ENCODE results near the gene HTR2A.
A peak's percentile ranks its signal among the peaks of the same experiment; 100 is the strongest.

Gene HTR2A

DNA sequence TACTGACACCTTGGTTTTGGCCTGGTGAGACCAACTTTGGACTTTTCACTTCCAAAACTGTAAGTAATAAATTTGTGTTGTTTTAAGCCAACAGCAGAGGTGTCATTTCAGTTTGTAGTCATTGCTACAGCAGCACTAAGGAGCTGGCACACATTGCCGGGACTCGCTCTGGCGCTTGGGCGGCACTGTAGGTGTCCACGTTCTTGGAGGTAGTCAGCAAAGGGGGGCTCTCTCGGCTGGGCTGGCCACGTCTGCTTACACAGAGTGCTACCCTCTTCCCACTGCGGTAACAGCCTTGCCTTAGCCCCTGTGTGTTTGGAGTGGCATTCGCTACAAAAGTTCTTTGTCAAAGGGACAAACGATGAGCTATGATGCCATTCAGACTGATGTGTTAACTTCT, 44.7 kb downstream of the HTR2A start:
- H3K18ac ChIP-seq (ENCODE audit: low read depth in 1 of 2, low read length in 2 of 2), result peak overlapping the region in 1 of 2 experiments; percentile 11
- H3K27me3 ChIP-seq (ENCODE audit: control insufficient read depth in 1 of 2, insufficient read depth in 1 of 2, low read length in 2 of 2), result peaks cover 0 to 6% of the 10 kb centered on the region in 2 experiments
- H3K14ac ChIP-seq (ENCODE audit: low read length in 2 of 2), result no peak overlapping the region
- H3K9ac ChIP-seq (ENCODE audit: low read length), result no peak overlapping the region
- H3K79me1 ChIP-seq (replicated peaks; ENCODE audit: low read length, poor library complexity, severe bottlenecking), result no peaks in the 10 kb centered on the region
- no peak overlapping the region for H2AK5ac ChIP-seq (ENCODE audit: low read length, severe bottlenecking)
- no peak overlapping the region for H2AFZ ChIP-seq (ENCODE audit: low read depth, low read length)
- no peaks in the 10 kb centered on the region for H3K9me3 ChIP-seq (ENCODE audit: control insufficient read depth, low read length)
- H3K4me3 ChIP-seq (ENCODE audit: insufficient read depth in 1 of 2, low read depth in 1 of 2, low read length in 2 of 2), result no peak overlapping the region
- WGBS, result 94% methylated on average over 10 of the region's 10 CpGs
- no peak overlapping the region for H4K8ac ChIP-seq (ENCODE audit: low read length)
- no peak overlapping the region for H2BK15ac ChIP-seq (ENCODE audit: low read depth, poor library complexity, severe bottlenecking)
- H2BK12ac ChIP-seq (ENCODE audit: low read length in 2 of 2), result peak overlapping the region in 1 of 2 experiments; percentile 21
- H3K4ac ChIP-seq (ENCODE audit: low read depth in 1 of 2, low read length in 2 of 2), result no peak overlapping the region
- H3K27ac ChIP-seq (ENCODE audit: low read length, poor library complexity, severe bottlenecking), result no peak overlapping the region
- no peaks in the 10 kb centered on the region for H3K36me3 ChIP-seq (ENCODE audit: control insufficient read depth in 1 of 2, insufficient read depth in 2 of 2, low read depth in 1 of 2, low read length in 2 of 2)
- DNase-seq, result no peak
- H3K23ac ChIP-seq (ENCODE audit: low read length in 2 of 2), result no peak overlapping the region
- H2BK5ac ChIP-seq (ENCODE audit: low read depth, low read length, poor library complexity, severe bottlenecking), result no peak overlapping the region
- H3K4me2 ChIP-seq (ENCODE audit: low read length, poor library complexity, severe bottlenecking), result no peak overlapping the region
- H4K91ac ChIP-seq (ENCODE audit: low read length), result no peak overlapping the region
- H3K4me1 ChIP-seq (ENCODE audit: control insufficient read depth, insufficient read depth, low read depth, low read length), result no peaks in the 10 kb centered on the region
- H2BK120ac ChIP-seq (ENCODE audit: low read depth, low read length), result no peak overlapping the region

DNA sequence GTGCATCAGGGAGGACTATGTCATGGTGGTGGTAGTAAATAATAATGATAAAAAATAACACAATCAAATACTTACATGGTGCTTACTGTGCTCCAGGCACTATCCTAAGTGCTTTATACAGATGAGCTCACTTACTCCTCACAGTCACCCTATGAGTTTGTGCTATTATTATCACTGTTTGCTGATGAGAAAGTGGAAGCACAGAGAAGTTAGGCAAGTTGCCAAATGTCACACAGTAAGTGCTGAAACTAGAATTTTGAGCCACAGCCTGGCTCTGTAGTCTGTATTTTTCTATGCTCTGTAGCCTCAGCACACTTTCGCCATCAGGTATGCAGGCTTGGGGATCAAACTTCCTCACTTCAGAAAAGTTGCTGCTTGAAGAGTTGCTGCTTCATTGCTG, 46.6 kb downstream of the HTR2A start:
- H3K18ac ChIP-seq (ENCODE audit: low read depth in 1 of 2, low read length in 2 of 2), result no peak overlapping the region
- H3K4me1 ChIP-seq (ENCODE audit: control insufficient read depth, insufficient read depth, low read depth, low read length), result no peaks in the 10 kb centered on the region
- H3K9ac ChIP-seq (ENCODE audit: low read length), result no peak overlapping the region
- H3K27me3 ChIP-seq (ENCODE audit: control insufficient read depth in 1 of 2, insufficient read depth in 1 of 2, low read length in 2 of 2), result peaks cover 0 to 6% of the 10 kb centered on the region in 2 experiments
- no peak overlapping the region for H2BK120ac ChIP-seq (ENCODE audit: low read depth, low read length)
- H3K36me3 ChIP-seq (ENCODE audit: control insufficient read depth in 1 of 2, insufficient read depth in 2 of 2, low read depth in 1 of 2, low read length in 2 of 2), result no peaks in the 10 kb centered on the region
- no peak overlapping the region for H3K4me2 ChIP-seq (ENCODE audit: low read length, poor library complexity, severe bottlenecking)
- no peak overlapping the region for H3K14ac ChIP-seq (ENCODE audit: low read length in 2 of 2)
- DNase-seq, result peak; percentile 49
- no peak overlapping the region for H3K27ac ChIP-seq (ENCODE audit: low read length, poor library complexity, severe bottlenecking)
- no peak overlapping the region for H2BK15ac ChIP-seq (ENCODE audit: low read depth, poor library complexity, severe bottlenecking)
- H3K23ac ChIP-seq (ENCODE audit: low read length in 2 of 2), result no peak overlapping the region
- H3K9me3 ChIP-seq (ENCODE audit: control insufficient read depth, low read length), result no peaks in the 10 kb centered on the region
- H3K4ac ChIP-seq (ENCODE audit: low read depth in 1 of 2, low read length in 2 of 2), result no peak overlapping the region
- no peak overlapping the region for H4K8ac ChIP-seq (ENCODE audit: low read length)
- H2AK5ac ChIP-seq (ENCODE audit: low read length, severe bottlenecking), result no peak overlapping the region
- no peak overlapping the region for H2BK5ac ChIP-seq (ENCODE audit: low read depth, low read length, poor library complexity, severe bottlenecking)
- H3K79me1 ChIP-seq (replicated peaks; ENCODE audit: low read length, poor library complexity, severe bottlenecking), result no peaks in the 10 kb centered on the region
- H3K4me3 ChIP-seq (ENCODE audit: insufficient read depth in 1 of 2, low read depth in 1 of 2, low read length in 2 of 2), result no peak overlapping the region
- H2AFZ ChIP-seq (ENCODE audit: low read depth, low read length), result no peak overlapping the region
- 97% methylated on average over 1 of the region's 1 CpG for WGBS
- H4K91ac ChIP-seq (ENCODE audit: low read length), result no peak overlapping the region
- no peak overlapping the region for H2BK12ac ChIP-seq (ENCODE audit: low read length in 2 of 2)

DNA sequence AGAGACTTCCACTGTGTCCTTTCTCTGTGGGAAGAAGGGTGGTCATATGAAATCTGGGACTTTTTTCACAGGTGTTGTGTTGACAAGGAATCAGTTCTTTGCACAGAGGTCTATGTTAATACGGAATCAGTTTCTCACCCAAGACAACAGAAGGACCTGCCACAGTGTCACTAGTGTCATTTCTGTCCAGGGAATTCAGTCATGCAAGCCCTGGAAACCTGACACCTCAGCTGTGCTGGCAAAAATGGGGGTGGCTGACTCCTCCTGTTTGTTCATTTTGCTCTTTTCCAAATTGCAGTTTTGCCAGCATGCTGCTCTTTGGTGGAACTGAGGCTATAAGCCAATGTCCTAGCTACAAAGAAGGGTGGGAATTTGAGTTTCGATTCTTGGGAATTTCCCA, 50.1 kb downstream of the HTR2A start:
- Histone ChIP-seq H2BK5ac (ENCODE audit: low read depth, low read length, poor library complexity, severe bottlenecking) (no peak overlapping the region), H3K9me3 (ENCODE audit: control insufficient read depth, low read length) (no peaks in the 10 kb centered on the region), H3K4me2 (ENCODE audit: low read length, poor library complexity, severe bottlenecking) (no peak overlapping the region), H3K27ac (ENCODE audit: low read length, poor library complexity, severe bottlenecking) (no peak overlapping the region), H2BK12ac (ENCODE audit: low read length in 2 of 2) (no peak overlapping the region), H2BK15ac (ENCODE audit: low read depth, poor library complexity, severe bottlenecking) (no peak overlapping the region), H3K23ac (ENCODE audit: low read length in 2 of 2) (no peak overlapping the region), H3K4me3 (ENCODE audit: insufficient read depth in 1 of 2, low read depth in 1 of 2, low read length in 2 of 2) (no peak overlapping the region), H3K79me1 (replicated peaks; ENCODE audit: low read length, poor library complexity, severe bottlenecking) (no peaks in the 10 kb centered on the region), H3K36me3 (ENCODE audit: control insufficient read depth in 1 of 2, insufficient read depth in 2 of 2, low read depth in 1 of 2, low read length in 2 of 2) (no peaks in the 10 kb centered on the region), H2AK5ac (ENCODE audit: low read length, severe bottlenecking) (no peak overlapping the region), H3K27me3 (ENCODE audit: control insufficient read depth in 1 of 2, insufficient read depth in 1 of 2, low read length in 2 of 2) (no peaks in the 10 kb centered on the region), H4K8ac (ENCODE audit: low read length) (no peak overlapping the region), H3K9ac (ENCODE audit: low read length) (no peak overlapping the region), H3K4ac (ENCODE audit: low read depth in 1 of 2, low read length in 2 of 2) (no peak overlapping the region), H2BK120ac (ENCODE audit: low read depth, low read length) (no peak overlapping the region), H4K91ac (ENCODE audit: low read length) (no peak overlapping the region), H3K4me1 (ENCODE audit: control insufficient read depth, insufficient read depth, low read depth, low read length) (no peaks in the 10 kb centered on the region), H3K18ac (ENCODE audit: low read depth in 1 of 2, low read length in 2 of 2) (no peak overlapping the region), H3K14ac (ENCODE audit: low read length in 2 of 2) (no peak overlapping the region), H2AFZ (ENCODE audit: low read depth, low read length) (no peak overlapping the region)
- WGBS, result 85% methylated on average over 2 of the region's 2 CpGs
- DNase-seq, result no peak

DNA sequence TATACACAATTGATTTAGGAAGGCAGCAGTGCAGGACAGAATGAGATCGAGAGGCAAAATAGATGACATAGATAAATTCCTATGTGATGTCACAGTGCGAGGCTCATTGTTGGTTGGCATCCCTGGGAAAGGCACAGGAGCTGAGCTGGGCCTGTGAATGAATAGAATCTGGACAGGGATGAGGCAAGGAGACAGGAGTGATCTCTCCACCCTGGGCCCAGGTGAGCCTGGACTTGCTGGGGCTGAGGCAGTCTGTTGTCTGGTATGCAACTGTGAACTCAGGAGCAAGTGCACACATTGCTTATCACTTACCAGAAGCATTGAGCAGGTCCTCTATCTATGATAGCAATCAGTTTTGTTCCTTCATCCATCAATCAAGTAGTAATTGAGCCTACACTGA, 51.7 kb downstream of the HTR2A start:
- H2BK12ac ChIP-seq (ENCODE audit: low read length in 2 of 2), result no peak overlapping the region
- H3K23ac ChIP-seq (ENCODE audit: low read length in 2 of 2), result no peak overlapping the region
- peak overlapping the region in 1 of 2 experiments; percentile 50 for H3K18ac ChIP-seq (ENCODE audit: low read depth in 1 of 2, low read length in 2 of 2)
- H3K27me3 ChIP-seq (ENCODE audit: control insufficient read depth in 1 of 2, insufficient read depth in 1 of 2, low read length in 2 of 2), result no peaks in the 10 kb centered on the region
- no peak overlapping the region for H2BK15ac ChIP-seq (ENCODE audit: low read depth, poor library complexity, severe bottlenecking)
- peak overlapping the region in 1 of 2 experiments; percentile 23 for H3K14ac ChIP-seq (ENCODE audit: low read length in 2 of 2)
- no peak overlapping the region for H2BK5ac ChIP-seq (ENCODE audit: low read depth, low read length, poor library complexity, severe bottlenecking)
- H3K4me1 ChIP-seq (ENCODE audit: control insufficient read depth, insufficient read depth, low read depth, low read length), result no peaks in the 10 kb centered on the region
- no peaks in the 10 kb centered on the region for H3K79me1 ChIP-seq (replicated peaks; ENCODE audit: low read length, poor library complexity, severe bottlenecking)
- no peaks in the 10 kb centered on the region for H3K9me3 ChIP-seq (ENCODE audit: control insufficient read depth, low read length)
- no peak overlapping the region for H2AFZ ChIP-seq (ENCODE audit: low read depth, low read length)
- no peak overlapping the region for H3K27ac ChIP-seq (ENCODE audit: low read length, poor library complexity, severe bottlenecking)
- no peak overlapping the region for H2BK120ac ChIP-seq (ENCODE audit: low read depth, low read length)
- H2AK5ac ChIP-seq (ENCODE audit: low read length, severe bottlenecking), result no peak overlapping the region
- H4K91ac ChIP-seq (ENCODE audit: low read length), result no peak overlapping the region
- WGBS, result 91% methylated on average over 2 of the region's 2 CpGs
- no peaks in the 10 kb centered on the region for H3K36me3 ChIP-seq (ENCODE audit: control insufficient read depth in 1 of 2, insufficient read depth in 2 of 2, low read depth in 1 of 2, low read length in 2 of 2)
- DNase-seq, result no peak
- no peak overlapping the region for H3K4me2 ChIP-seq (ENCODE audit: low read length, poor library complexity, severe bottlenecking)
- peak overlapping the region in 1 of 2 experiments; percentile 55 for H3K4ac ChIP-seq (ENCODE audit: low read depth in 1 of 2, low read length in 2 of 2)
- no peak overlapping the region for H4K8ac ChIP-seq (ENCODE audit: low read length)
- no peak overlapping the region for H3K4me3 ChIP-seq (ENCODE audit: insufficient read depth in 1 of 2, low read depth in 1 of 2, low read length in 2 of 2)
- no peak overlapping the region for H3K9ac ChIP-seq (ENCODE audit: low read length)
